Measurements from ENCODE around the gene POC1A.

- TF ChIP-seq ZNF146 (tag by site-specific recombination; IDR thresholded peaks at IDR 0.05) (no peak), REST (tag by site-specific recombination; IDR thresholded peaks at IDR 0.05) (no peak), SETDB1 (IDR thresholded peaks at IDR 0.05; ENCODE audit: insufficient read length, low read length) (no peak), PRDM1 (tag by site-specific recombination; IDR thresholded peaks at IDR 0.05) (no peak), ZNF18 (tag by site-specific recombination; IDR thresholded peaks at IDR 0.05) (no peak), ZNF324 (tag by site-specific recombination; IDR thresholded peaks at IDR 0.05) (no peak), ZBTB7A (tag by site-specific recombination; IDR thresholded peaks at IDR 0.05; ENCODE audit: low read depth) (no peak), ZBTB8A (tag by site-specific recombination; IDR thresholded peaks at IDR 0.05) (no peak), PATZ1 (tag by site-specific recombination; IDR thresholded peaks at IDR 0.05) (no peak)
- TF ChIP-seq, protein P1, sequence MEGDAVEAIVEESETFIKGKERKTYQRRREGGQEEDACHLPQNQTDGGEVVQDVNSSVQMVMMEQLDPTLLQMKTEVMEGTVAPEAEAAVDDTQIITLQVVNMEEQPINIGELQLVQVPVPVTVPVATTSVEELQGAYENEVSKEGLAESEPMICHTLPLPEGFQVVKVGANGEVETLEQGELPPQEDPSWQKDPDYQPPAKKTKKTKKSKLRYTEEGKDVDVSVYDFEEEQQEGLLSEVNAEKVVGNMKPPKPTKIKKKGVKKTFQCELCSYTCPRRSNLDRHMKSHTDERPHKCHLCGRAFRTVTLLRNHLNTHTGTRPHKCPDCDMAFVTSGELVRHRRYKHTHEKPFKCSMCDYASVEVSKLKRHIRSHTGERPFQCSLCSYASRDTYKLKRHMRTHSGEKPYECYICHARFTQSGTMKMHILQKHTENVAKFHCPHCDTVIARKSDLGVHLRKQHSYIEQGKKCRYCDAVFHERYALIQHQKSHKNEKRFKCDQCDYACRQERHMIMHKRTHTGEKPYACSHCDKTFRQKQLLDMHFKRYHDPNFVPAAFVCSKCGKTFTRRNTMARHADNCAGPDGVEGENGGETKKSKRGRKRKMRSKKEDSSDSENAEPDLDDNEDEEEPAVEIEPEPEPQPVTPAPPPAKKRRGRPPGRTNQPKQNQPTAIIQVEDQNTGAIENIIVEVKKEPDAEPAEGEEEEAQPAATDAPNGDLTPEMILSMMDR (tag by site-specific recombination; IDR thresholded peaks at IDR 0.05) = no peak
- TF ChIP-seq, protein P2, sequence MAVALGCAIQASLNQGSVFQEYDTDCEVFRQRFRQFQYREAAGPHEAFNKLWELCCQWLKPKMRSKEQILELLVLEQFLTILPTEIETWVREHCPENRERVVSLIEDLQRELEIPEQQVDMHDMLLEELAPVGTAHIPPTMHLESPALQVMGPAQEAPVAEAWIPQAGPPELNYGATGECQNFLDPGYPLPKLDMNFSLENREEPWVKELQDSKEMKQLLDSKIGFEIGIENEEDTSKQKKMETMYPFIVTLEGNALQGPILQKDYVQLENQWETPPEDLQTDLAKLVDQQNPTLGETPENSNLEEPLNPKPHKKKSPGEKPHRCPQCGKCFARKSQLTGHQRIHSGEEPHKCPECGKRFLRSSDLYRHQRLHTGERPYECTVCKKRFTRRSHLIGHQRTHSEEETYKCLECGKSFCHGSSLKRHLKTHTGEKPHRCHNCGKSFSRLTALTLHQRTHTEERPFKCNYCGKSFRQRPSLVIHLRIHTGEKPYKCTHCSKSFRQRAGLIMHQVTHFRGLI (tag by site-specific recombination; IDR thresholded peaks at IDR 0.05) = no peak
- TF ChIP-seq, protein P3, sequence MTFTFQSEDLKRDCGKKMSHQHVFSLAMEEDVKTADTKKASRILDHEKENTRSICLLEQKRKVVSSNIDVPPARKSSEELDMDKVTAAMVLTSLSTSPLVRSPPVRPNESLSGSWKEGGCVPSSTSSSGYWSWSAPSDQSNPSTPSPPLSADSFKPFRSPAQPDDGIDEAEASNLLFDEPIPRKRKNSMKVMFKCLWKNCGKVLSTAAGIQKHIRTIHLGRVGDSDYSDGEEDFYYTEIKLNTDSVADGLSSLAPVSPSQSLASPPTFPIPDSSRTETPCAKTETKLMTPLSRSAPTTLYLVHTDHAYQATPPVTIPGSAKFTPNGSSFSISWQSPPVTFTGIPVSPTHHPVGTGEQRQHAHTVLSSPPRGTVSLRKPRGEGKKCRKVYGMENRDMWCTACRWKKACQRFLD (tag by site-specific recombination; IDR thresholded peaks at IDR 0.05) = no peak
Observed at GRCh38 chr3:52183786-52184445, 29.7 kb upstream of the POC1A start.

Data from HEK293 (cell line).